NCI-H510A (cell line): ENCODE measurements around the gene RNMT.

Experiments used
- DNase-seq: peaks from one replicate; lab custom pipeline; 2025; lab: John Stamatoyannopoulos, UW

Gene RNMT

GRCh38 chr18:13813271-13813849, 86.9 kb downstream of the RNMT start:
- no peak for DNase-seq
